Left lobe of liver (tissue), 2 donors: ENCODE measurements around the gene NT5DC1. TPM values are rescaled to one million over a fixed set of nuclear protein-coding genes. Genes with fewer than 3 reads are reported as not detected.
"Not testable (repeated sequence)": the region's sequence is repeated elsewhere in the genome, so short reads cannot be mapped to it uniquely, and the experiment has no call there.

Experiments used
- ATAC-seq: fragments of 200-7000 bp; cut with Tn5 transposase; one replicate; pipeline ENCODE4 v1.9.1; 2020; ENCODE audit warnings: mild to moderate bottlenecking, moderate library complexity
- DNase-seq: peaks from one replicate; pipeline ENCODE4 v3.0.0-alpha.2; 2020; ENCODE audit warnings: low spot score
- total RNA-seq: library from RNA; stranded (reverse); gene quantifications from one replicate; pipeline ENCODE4 v1.2.1, GENCODE V29; 2021
- donor health status: DM: no; HTN: no; CAD: no; lungs with moderate emphysema.
- donor health status: DM: no; HTN: yes; CAD: no.

NT5DC1 gene
- total RNA-seq, 1 donor from 2014 or later = 50.4 TPM

DNA sequence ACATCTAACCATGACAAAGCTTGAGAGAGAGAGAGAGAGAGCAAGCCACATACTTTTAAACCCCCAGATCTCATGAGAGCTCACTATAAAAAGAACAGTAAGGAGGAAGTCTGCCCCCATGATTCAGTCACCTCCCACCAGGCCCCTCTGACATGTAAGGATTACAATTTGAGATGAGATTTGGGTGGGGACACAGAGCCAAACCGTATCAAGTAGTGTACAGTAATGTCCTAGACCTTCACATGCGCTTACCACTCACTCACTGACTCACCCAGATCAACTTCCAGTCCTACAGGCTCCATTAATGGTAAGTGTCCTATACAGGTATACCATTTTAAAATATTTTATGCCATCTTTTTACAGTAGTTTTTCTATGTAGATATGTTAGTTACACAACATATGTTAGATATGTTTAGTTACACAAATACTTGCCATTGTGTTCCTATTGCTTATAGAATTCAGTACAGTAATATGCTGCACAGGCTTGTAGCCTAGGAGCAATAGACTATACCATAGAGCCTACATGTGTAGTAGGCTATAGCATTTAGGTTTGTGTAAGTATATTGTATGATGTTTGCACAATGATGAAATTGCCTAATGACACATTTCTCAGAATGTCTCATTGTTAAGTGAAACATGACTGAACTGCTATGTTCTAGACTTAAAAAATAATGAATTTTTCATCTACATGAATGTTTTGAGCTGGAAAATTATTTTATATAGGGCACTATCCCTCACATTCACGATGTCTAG lies 167.4 kb downstream of the NT5DC1 start:
- ATAC-seq (no peak), DNase-seq (no peak)

GRCh38 chr6:116268589-116269293 lies 168.1 kb downstream of the NT5DC1 start:
- no peak for DNase-seq
- ATAC-seq = peak; percentile 92

DNA sequence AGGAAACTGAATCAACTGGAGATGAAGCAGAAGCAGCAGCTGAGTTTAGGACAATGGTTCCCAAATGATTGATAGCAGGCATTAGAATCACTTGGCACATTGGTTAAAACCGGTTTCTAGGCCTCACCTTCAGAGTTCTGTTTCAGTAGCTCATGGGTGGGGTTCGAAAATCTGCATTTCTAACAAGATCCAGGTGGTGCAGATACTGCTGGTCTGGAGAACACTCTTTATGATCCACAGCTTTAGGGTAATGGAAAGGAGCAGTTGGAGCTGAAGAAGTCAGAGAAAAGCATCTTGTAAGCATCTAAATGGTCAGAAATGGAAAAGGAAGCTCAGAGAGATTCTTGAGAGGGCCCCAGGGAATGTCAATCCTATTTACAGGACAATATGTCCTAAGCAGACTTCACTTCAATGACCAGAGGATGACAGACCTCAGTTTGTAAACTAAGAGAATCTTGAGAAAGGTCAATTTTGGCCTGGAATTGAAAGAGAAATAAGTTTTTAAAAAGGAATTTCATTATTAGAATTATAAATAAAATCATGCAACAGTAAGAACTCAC lies 170.6 kb downstream of the NT5DC1 start:
- no peak for ATAC-seq
- no peak for DNase-seq

DNA sequence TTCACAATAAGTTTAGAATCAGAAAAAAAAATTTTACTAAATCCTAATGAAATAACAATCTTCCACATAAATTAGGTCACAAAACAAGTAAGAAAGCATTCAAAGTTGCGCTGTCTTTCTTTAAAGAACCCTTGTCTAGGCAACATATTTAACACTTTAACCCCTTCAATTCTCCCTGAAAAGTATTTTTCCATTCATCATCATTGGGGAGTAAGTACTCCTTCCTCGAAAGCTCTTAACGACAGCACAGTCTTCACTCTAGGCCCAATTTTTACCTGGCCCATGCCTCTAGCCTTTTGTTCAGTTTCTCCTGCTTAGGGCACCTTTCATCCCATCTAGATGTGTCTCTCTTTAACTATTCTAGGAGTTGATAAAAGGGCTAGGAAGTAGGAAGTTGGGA lies 176.5 kb downstream of the NT5DC1 start:
- ATAC-seq (no peak), DNase-seq (no peak)

DNA sequence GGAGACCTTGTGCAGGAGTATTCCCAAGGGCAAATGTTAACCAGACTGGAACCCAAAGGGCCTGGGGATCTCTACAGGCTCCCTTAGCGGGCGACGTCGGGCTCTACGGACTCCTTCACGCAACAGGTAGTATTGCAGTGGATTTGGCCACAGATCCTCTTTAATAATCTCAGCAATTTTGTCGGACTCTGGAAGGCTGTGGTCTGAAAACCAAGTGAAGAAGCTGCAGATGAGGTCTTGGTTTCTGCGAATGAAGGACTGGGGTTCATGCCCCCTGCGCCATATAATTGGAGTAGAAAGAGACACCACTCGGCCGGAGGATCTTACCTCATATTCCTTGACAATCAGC lies 177.8 kb downstream of the NT5DC1 start:
- no peak for DNase-seq
- no peak for ATAC-seq

GRCh38 chr6:116278854-116279231 lies 178.2 kb downstream of the NT5DC1 start:
- ATAC-seq = peak; percentile 62
- DNase-seq = peak; percentile 66

DNA sequence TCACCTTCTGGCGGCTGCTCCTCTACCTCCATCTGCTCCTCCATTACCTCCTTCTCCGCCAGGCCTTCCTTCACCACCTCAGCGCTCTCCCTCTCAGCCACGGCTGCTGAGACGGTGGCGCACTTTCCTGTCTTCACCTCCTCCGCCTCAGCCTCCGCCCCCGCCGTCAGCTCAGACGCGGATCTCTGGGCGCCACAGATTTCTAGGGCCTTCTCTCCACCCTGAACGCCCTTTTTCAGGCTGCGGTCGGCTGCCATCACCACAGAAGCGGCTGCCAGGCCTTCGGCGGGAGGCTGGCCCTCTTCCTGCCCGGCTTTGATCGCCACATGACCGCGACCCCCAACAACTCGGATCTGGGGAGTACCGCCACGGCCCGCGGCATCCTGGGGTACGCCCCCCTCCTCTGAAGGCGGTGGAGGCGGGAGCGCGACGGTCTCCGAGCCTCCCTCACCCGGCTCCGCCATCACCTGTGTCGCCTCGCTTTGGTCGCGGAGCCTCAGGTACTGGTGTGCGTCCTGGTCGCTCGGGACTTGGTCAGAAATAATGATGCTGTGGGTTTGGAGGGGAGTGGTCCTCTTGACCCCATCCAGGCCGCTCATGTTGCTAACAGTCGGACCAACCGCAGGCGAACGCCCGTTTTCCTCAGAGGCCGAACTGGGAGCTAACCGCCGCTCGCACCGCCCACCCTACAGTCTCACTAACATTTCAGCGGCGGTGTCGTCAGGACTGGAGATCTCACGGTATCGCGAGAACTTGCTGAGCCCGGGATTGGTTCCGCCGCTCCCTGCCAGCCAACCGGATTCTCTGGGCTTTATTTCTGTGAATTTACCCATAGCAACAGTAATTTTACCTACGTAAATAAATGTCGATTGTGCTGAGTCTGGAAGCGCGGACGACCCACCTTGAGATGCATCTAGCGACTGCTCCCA lies 178.8 kb downstream of the NT5DC1 start, which contains the start of gene TSPYL1:
TSPYL1 (minus strand) TSS at position 699 of the 929 bp plus-strand sequence; CDS start at position 599, 100 bp downstream.
- DNase-seq (peak; percentile 96), ATAC-seq (peak; percentile 93)

DNA sequence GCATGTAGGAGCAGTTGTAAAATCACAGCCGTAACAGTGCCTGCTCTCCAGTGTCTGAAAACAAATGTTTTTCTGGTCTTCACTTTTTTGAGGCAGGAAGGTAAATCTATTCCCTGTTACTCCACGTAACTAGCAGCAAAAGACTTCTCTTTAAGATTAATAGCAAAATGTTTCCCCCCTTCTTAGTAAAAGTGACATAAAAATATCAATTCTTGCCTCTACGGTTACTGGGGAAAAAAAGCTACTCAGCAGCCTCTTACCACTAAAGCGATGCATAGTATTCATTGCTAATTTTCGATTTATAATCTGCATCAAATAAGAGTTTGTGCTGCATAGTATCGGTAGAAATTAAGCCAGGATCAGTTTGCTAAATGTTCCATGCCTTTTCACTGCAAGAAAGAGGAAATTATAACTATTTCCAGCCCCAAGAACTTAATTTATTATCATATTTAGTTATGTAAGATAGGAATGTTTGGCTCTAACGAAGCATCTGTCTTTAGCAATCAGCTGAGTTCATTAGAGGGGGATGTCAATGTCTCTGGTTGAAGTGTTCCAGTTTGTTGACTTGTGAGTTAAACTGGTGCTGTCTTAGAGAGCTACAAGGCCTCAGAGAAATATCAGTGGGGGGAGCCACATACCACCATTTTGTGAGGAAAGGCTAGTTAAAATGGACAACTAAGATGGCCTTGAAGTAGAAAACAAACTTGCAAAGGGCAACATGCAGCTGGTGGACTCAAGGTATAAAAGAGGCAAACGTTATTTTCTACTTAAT lies 179.7 kb downstream of the NT5DC1 start:
- no peak for DNase-seq
- ATAC-seq = no peak

GRCh38 chr6:116280933-116281316 lies 180.3 kb downstream of the NT5DC1 start:
- no peak for ATAC-seq

DNA sequence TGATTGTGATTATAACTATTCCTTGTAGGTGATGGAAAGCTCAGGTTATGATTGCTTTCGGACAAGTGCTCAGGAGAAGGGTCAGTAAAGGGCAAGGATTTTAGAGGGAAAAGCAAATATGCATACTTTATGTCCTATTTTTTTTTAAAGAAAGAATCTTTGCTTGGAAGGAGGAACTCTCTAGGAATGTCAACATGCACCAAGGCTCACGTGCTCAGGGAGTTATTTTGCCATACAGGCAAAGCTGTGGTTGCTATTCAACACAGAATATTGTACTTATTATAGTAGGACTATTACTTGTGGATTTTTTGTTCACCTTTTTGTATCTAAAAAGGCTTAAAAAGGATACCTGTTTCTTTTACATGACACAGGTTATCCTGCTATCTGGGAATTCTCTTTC lies 182.0 kb downstream of the NT5DC1 start:
- ATAC-seq = no peak
- no peak for DNase-seq

More at GRCh38 chr6:116280933-116281316, 180.3 kb downstream of the NT5DC1 start:
- DNase-seq = no peak

DNA sequence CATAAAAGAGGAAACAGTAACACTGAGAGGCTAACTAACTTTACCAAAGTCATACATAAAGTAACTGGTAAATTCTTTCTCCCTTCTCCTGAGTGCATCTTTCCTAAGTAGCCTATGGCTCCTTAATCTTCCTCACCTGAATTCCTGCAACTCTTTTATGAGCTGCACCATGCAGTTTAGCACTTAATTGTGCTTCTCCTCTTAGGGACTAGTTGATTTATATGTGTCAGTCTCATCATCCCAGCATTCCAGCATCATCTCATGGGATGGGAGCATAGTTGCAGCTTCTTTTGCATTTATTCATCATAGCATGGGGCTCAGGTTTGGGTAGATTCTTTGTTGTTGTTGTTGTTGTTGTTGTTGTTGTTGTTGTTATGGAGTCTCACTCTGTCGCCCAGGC lies 182.5 kb downstream of the NT5DC1 start:
- ATAC-seq (no peak), DNase-seq (no peak)

- DNase-seq, ATAC-seq: not testable (repeated sequence)
Observed at GRCh38 chr6:116284984-116285383, 184.3 kb downstream of the NT5DC1 start.

GRCh38 chr6:116286773-116287358 lies 186.2 kb downstream of the NT5DC1 start:
- no peak for ATAC-seq
- DNase-seq = no peak

DNA sequence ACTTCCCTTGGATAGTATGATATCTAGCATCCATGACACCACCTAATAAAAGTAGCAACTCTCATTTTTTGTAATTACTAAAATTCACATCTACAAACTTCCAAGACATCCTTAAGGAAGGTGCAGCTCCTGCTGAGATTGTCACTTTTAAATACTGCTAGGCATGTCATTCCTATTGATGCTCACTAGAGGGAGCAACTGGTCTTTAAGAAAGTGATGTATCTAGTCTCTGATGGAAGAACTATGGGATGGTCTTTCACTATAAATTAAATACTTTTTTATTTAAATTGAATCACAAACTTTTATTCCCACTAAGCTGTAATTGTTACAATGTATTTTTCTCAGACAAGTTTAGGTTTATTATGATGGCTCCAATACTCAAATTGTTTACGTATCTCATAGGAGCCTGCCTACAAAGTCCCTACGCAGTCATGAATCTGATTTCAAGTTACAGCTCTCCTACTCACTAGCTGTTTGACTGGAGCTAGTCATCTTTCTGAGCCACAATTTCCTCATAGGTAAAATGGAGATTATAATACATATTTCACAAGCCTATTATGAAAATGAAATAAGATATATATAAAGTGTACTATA lies 187.1 kb downstream of the NT5DC1 start:
- ATAC-seq (peak; percentile 91), DNase-seq (no peak)

DNA sequence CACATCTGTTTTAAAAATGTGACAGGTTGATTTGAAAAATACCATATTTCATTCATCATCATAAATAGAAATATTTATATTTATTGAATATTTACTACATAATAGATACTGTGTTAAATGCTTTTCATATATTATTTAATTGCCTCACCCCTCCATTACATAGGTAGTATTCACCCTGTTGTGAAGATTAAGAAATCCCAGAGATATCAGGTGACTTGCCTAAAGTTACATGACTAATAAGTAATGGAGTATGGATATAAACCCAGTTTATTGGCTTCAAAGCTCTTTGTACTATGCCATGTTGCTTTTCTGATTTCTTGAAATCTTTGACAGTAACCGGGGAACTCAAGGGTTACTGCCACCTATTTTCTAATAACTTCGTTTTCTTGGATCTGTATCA lies 189.2 kb downstream of the NT5DC1 start:
- DNase-seq = no peak
- ATAC-seq = no peak

- no peak for DNase-seq
- no peak for ATAC-seq
Observed at GRCh38 chr6:116290799-116291198, 190.1 kb downstream of the NT5DC1 start.

DNA sequence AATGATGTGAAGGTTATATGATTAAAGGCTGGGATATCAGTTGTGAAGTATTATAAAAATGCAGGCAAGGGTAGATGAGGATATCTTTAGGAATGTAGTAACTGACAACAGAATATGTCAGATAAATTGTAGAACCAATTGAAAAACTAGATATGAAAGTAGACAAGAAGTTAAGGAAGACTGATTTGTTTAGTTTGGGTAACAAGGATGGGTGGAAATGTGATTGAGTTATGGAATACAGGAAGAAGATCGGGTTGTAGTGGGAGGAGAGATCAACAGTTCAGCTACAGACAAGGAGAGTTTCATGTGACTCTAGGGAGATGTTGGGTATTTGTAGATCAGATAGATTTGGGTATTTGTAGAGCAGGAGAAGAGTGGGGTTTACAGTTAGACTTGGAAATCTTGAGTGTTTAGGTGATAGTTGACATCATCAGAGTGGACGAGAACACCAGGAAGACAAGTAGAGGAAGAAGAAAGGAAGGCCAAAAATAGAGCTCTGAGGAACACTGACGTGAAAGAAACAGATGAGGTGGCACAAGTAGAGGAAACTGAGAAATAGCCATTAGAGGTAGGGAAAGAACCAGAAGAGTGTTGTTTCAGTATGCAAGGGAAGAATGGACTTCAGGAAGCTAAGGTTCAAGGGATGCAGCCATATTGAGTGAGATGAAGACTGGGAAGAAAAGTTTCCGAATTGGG lies 191.2 kb downstream of the NT5DC1 start:
- no peak for ATAC-seq
- DNase-seq = no peak

DNA sequence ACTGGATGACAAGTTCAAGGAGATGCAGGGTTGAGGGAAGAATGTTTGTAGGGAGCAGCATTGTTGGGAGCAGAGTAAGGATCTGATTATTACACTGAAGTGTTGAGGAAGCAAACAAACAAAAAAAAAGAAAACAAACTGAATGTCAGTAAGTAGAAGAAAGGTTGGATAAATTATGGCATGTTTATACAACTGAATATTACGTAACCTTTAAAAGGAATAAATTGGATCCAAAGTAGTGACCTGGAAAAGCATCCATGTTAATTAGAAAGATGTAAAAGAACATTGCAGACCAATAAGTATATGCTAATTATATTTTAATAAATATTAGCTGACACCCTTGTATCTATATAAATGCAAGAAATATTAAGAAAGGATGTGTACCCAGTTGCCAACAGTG lies 191.9 kb downstream of the NT5DC1 start:
- ATAC-seq = no peak

GRCh38 chr6:116298273-116298672 lies 197.6 kb downstream of the NT5DC1 start:
- ATAC-seq (no peak), DNase-seq (no peak)

More for the DNA sequence above, 191.9 kb downstream of the NT5DC1 start:
- no peak for DNase-seq
